ENCODE results near the gene FBXW11.

The FBXW11 gene

DNA sequence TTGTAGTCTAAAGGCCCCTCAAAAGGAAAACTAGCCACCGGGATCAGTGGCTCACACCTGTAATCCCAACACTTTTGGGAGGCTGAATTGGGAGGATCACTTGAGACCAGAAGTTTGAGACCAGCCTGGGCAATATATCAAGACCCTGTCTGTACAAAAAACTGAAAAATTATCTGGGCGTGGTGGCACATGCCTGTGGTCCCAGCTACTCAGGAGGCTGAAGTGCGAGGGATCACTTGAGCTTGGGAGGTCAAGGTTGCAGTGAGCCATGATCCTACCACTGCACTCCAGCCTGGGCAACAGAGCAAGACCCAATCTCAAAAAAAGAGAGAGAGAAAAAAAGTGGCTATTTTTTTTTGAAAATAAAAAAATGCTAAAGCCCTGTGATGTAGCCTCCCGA, 55.2 kb downstream of the FBXW11 start:
- TF ChIP-seq, protein P1, sequence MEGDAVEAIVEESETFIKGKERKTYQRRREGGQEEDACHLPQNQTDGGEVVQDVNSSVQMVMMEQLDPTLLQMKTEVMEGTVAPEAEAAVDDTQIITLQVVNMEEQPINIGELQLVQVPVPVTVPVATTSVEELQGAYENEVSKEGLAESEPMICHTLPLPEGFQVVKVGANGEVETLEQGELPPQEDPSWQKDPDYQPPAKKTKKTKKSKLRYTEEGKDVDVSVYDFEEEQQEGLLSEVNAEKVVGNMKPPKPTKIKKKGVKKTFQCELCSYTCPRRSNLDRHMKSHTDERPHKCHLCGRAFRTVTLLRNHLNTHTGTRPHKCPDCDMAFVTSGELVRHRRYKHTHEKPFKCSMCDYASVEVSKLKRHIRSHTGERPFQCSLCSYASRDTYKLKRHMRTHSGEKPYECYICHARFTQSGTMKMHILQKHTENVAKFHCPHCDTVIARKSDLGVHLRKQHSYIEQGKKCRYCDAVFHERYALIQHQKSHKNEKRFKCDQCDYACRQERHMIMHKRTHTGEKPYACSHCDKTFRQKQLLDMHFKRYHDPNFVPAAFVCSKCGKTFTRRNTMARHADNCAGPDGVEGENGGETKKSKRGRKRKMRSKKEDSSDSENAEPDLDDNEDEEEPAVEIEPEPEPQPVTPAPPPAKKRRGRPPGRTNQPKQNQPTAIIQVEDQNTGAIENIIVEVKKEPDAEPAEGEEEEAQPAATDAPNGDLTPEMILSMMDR (IDR thresholded peaks at IDR 0.05; ENCODE audit: low read depth, low read length, poor library complexity, severe bottlenecking), result no peak
- Histone ChIP-seq H4K20me1 (ENCODE audit: control insufficient read depth, insufficient read depth, low read depth, low read length) (peaks cover 8% of the 10 kb centered on the region; the same call in 1 of the 2 replicates), H3K9me3 (ENCODE audit: control insufficient read depth, insufficient read depth, low read length) (no peaks in the 10 kb centered on the region), H3K36me3 (ENCODE audit: control insufficient read depth, low read length) (no peaks in the 10 kb centered on the region), H3F3A (ENCODE audit: control insufficient read depth, insufficient read depth) (no peaks in the 10 kb centered on the region), H3K4me3 (ENCODE audit: low read length) (no peak overlapping the region), H3K79me2 (ENCODE audit: control insufficient read depth, low read length) (peaks cover 82% of the 10 kb centered on the region), H3K4me1 (ENCODE audit: control insufficient read depth, low read length) (no peaks in the 10 kb centered on the region), H3K27ac (ENCODE audit: low read depth, low read length) (no peak overlapping the region), H3K4me2 (ENCODE audit: low read length) (no peak overlapping the region), H3K9me2 (replicated peaks; ENCODE audit: control insufficient read depth, low read length) (no peaks in the 10 kb centered on the region), H3K27me3 (ENCODE audit: control insufficient read depth, low read length) (no peaks in the 10 kb centered on the region)

GRCh38 chr5:171946000-171946781, 60.2 kb downstream of the FBXW11 start:
- H3K9me2 ChIP-seq (replicated peaks; ENCODE audit: control insufficient read depth, low read length), result no peaks in the 10 kb centered on the region

GRCh38 chr5:171945476-171945875, 61.0 kb downstream of the FBXW11 start:
- no peaks in the 10 kb centered on the region for H3K4me1 ChIP-seq (ENCODE audit: control insufficient read depth, low read length)
- H4K20me1 ChIP-seq (ENCODE audit: control insufficient read depth, insufficient read depth, low read depth, low read length), result peaks cover 8% of the 10 kb centered on the region; the same call in 1 of the 2 replicates
- H3K4me3 ChIP-seq (ENCODE audit: low read length), result no peak overlapping the region
- no peaks in the 10 kb centered on the region for H3K9me2 ChIP-seq (replicated peaks; ENCODE audit: control insufficient read depth, low read length)
- no peak for TF ChIP-seq EZH2phosphoT487 (IDR thresholded peaks at IDR 0.05; ENCODE audit: borderline replicate concordance, low read length)
- TF ChIP-seq, protein P1 (IDR thresholded peaks at IDR 0.05; ENCODE audit: low read depth, low read length, poor library complexity, severe bottlenecking), result no peak
- H3F3A ChIP-seq (ENCODE audit: control insufficient read depth, insufficient read depth), result no peaks in the 10 kb centered on the region
- H3K4me2 ChIP-seq (ENCODE audit: low read length), result no peak overlapping the region
- no peaks in the 10 kb centered on the region for H3K27me3 ChIP-seq (ENCODE audit: control insufficient read depth, low read length)
- H3K36me3 ChIP-seq (ENCODE audit: control insufficient read depth, low read length), result no peaks in the 10 kb centered on the region
- no peaks in the 10 kb centered on the region for H3K9me3 ChIP-seq (ENCODE audit: control insufficient read depth, insufficient read depth, low read length)
- H3K27ac ChIP-seq (ENCODE audit: low read depth, low read length), result no peak overlapping the region
- H3K79me2 ChIP-seq (ENCODE audit: control insufficient read depth, low read length), result peaks cover 56% of the 10 kb centered on the region

More at GRCh38 chr5:171946000-171946781, 60.2 kb downstream of the FBXW11 start:
- H3K4me1 ChIP-seq (ENCODE audit: control insufficient read depth, low read length), result no peaks in the 10 kb centered on the region
- H3K9me3 ChIP-seq (ENCODE audit: control insufficient read depth, insufficient read depth, low read length), result no peaks in the 10 kb centered on the region
- no peak overlapping the region for H3K4me2 ChIP-seq (ENCODE audit: low read length)
- no peaks in the 10 kb centered on the region for H3F3A ChIP-seq (ENCODE audit: control insufficient read depth, insufficient read depth)
- H3K27me3 ChIP-seq (ENCODE audit: control insufficient read depth, low read length), result no peaks in the 10 kb centered on the region
- peaks cover 8% of the 10 kb centered on the region; the same call in 1 of the 2 replicates for H4K20me1 ChIP-seq (ENCODE audit: control insufficient read depth, insufficient read depth, low read depth, low read length)
- H3K36me3 ChIP-seq (ENCODE audit: control insufficient read depth, low read length), result no peaks in the 10 kb centered on the region
- no peak overlapping the region for H3K4me3 ChIP-seq (ENCODE audit: low read length)
- H3K27ac ChIP-seq (ENCODE audit: low read depth, low read length), result no peak overlapping the region
- peaks cover 60% of the 10 kb centered on the region for H3K79me2 ChIP-seq (ENCODE audit: control insufficient read depth, low read length)
- TF ChIP-seq EZH2phosphoT487 (IDR thresholded peaks at IDR 0.05; ENCODE audit: borderline replicate concordance, low read length), result no peak
- TF ChIP-seq, protein P1 (IDR thresholded peaks at IDR 0.05; ENCODE audit: low read depth, low read length, poor library complexity, severe bottlenecking), result no peak
